Measurements from ENCODE around the gene CADM4.
A peak's percentile ranks its signal among the peaks of the same experiment; 100 is the strongest.

Gene CADM4

GRCh38 chr19:43578787-43579186, 60.9 kb downstream of the CADM4 start:
- no peak for DNase-seq

- DNase-seq: no peak
These were observed 63.4 kb downstream of the CADM4 start for GRCh38 chr19:43575955-43576878.

GRCh38 chr19:43575156-43575950, 64.3 kb downstream of the CADM4 start, which contains the start of the genes PINLYP and XRCC1:
TSS of gene PINLYP (plus strand) at chr19:43575801. CDS start at chr19:43577192, 1,391 bp downstream.
TSS of gene XRCC1 (minus strand) at chr19:43575527. CDS start at chr19:43575458, 69 bp downstream.
- DNase-seq: peak; percentile 99

- DNase-seq: peak; percentile 47
These were observed 65.1 kb downstream of the CADM4 start for GRCh38 chr19:43574424-43575155.

Data from OCI-M1 (cell line).